RWPE1 (cell line): ENCODE data around the gene ANKZF1.
A peak's percentile ranks its signal among the peaks of the same experiment; 100 is the strongest.

Experiments used
- CTCF ChIA-PET: fragments of 350-600 bp; sonication (Branson Sonifier 250); formaldehyde crosslinking; extraction: SDS; loops from one replicate; lab custom pipeline; 2021; lab: Yijun Ruan, JAX
- POLR2A ChIA-PET: fragments of 400-600 bp; formaldehyde crosslinking; extraction: SDS; loops from one replicate; lab custom pipeline; 2020; ENCODE audit warnings: antibody characterized with exemption; ENCODE audit not compliant: low non-redundant PET; lab: Yijun Ruan, JAX
- DNase-seq: peaks from one replicate; pipeline ENCODE4 v3.0.0; 2012; ENCODE audit warnings: low spot score
- H3K27ac ChIP-seq: fragments of 450-650 bp; 2 replicates; pipeline ENCODE4 v1.5.1; 2017
- CTCF ChIP-seq: fragments of 450-650 bp; conservative IDR thresholded peaks from 2 replicates; pipeline ENCODE4 v1.5.1; 2017; ENCODE audit warnings: low read depth, mild to moderate bottlenecking

The ANKZF1 gene

GRCh38 chr2:219213486-219214071 lies 16.0 kb upstream of the ANKZF1 start:
- H3K27ac ChIP-seq: peak overlapping the region; percentile 93
- DNase-seq: no peak
- ChIA-PET POLR2A (no interaction called here), CTCF (no interaction called here)
- TF ChIP-seq CTCF: no peak

- ChIA-PET POLR2A (no interaction called here), CTCF (no interaction called here)
- no peak for TF ChIP-seq CTCF
- peak overlapping the region; percentile 93 for H3K27ac ChIP-seq
- DNase-seq: no peak
Measured at GRCh38 chr2:219214141-219214540, 15.5 kb upstream of the ANKZF1 start.

GRCh38 chr2:219214786-219215185 lies 14.8 kb upstream of the ANKZF1 start:
- no peak for TF ChIP-seq CTCF
- CTCF ChIA-PET: no interaction called here
- POLR2A ChIA-PET: no interaction called here
- peak overlapping the region; percentile 93; the same call in 1 of the 2 replicates for H3K27ac ChIP-seq
- DNase-seq: no peak

GRCh38 chr2:219215871-219216534 lies 13.6 kb upstream of the ANKZF1 start:
- ChIA-PET POLR2A (no interaction called here), CTCF (interaction anchor here (0.7 kb wide), 1 partner anchor 14 kb away, joined by 3 read pairs; the partner anchor contains the start of gene ANKZF1)
- H3K27ac ChIP-seq: peak overlapping the region; percentile 99
- no peak for DNase-seq
- TF ChIP-seq CTCF: no peak

GRCh38 chr2:219216535-219216915 lies 13.1 kb upstream of the ANKZF1 start:
- DNase-seq: no peak
- no peak for TF ChIP-seq CTCF
- ChIA-PET POLR2A (no interaction called here), CTCF (interaction anchor here (0.7 kb wide), 1 partner anchor 13 kb away, joined by 3 read pairs; the partner anchor contains the start of gene ANKZF1)
- H3K27ac ChIP-seq: peak overlapping the region; percentile 99

GRCh38 chr2:219218217-219218731 lies 11.3 kb upstream of the ANKZF1 start:
- no peak for TF ChIP-seq CTCF
- CTCF ChIA-PET: interaction anchor here (0.6 to 1.8 kb wide), 4 partner anchors 11 to 76 kb away, joined by 3 to 17 read pairs (median 4); partner anchors contain the start of genes ANKZF1 and ATG9A

More at GRCh38 chr2:219218217-219218731, 11.3 kb upstream of the ANKZF1 start:
- DNase-seq: peak; percentile 69
- POLR2A ChIA-PET: interaction anchor here (1.4 to 1.5 kb wide), 2 partner anchors 12 to 42 kb away, joined by 5 to 6 read pairs; partner anchors contain the start of genes CNPPD1 and ZFAND2B
- peak overlapping the region; percentile 99 for H3K27ac ChIP-seq
